A549 (cell line): ENCODE results near the gene RETREG1. TPM values are rescaled to one million over a fixed set of nuclear protein-coding genes. Genes with fewer than 3 reads are reported as not detected.

Experiments
- ATAC-seq, 2 experiments: fragments of 200-7000 bp in 1 of 2; fragments of >200 bp in 1 of 2; cut with Nextera tagmentation in 1 of 2; cut with Tn5 transposase in 1 of 2; 3 replicates each; pipeline versions ENCODE4 v1.8.0 to v1.9.1; 2018 to 2020; ENCODE audit warnings: mild to moderate bottlenecking in 1 of 2, moderate library complexity in 1 of 2
- CTCF ChIA-PET: fragments of 300-600 bp; sonication (Branson Sonifier 250); formaldehyde crosslinking; extraction: SDS; loops from one replicate; lab custom pipeline; 2021; ENCODE audit warnings: antibody characterized with exemption, inconsistent platforms; lab: Yijun Ruan, JAX
- POLR2A ChIA-PET: fragments of 350-600 bp; formaldehyde crosslinking; extraction: SDS; loops from one replicate; lab custom pipeline; 2021; ENCODE audit warnings: antibody characterized with exemption, inconsistent platforms; lab: Yijun Ruan, JAX
- DNase-seq, 2 experiments: peaks; one replicate each; pipeline versions ENCODE4 v3.0.0 to v3.0.0-alpha.2; 2011 to 2016; ENCODE audit warnings: low read depth in 1 of 2, low spot score in 1 of 2
- FAIRE-seq: peaks from 2 replicates; lab custom pipeline; 2011; peaks lifted over from hg19 to GRCh38; lab: Jason Lieb, UNC
- H3K27ac ChIP-seq, 2 experiments: fragments of >200 bp; sonication (Bioruptor Twin); formaldehyde crosslinking; 3 replicates each; pipeline ENCODE4 v1.5.1; 2016 to 2017
- H3K4me1 ChIP-seq: fragments of >200 bp; sonication (Bioruptor Twin); formaldehyde crosslinking; 3 replicates; pipeline ENCODE4 v1.6.1; 2016
- H3K4me2 ChIP-seq: fragments of >200 bp; sonication (Bioruptor Twin); formaldehyde crosslinking; 3 replicates; pipeline ENCODE4 v1.6.1; 2016
- H3K4me3 ChIP-seq: fragments of >200 bp; sonication (Bioruptor Twin); formaldehyde crosslinking; 3 replicates; pipeline ENCODE4 v1.5.1; 2016
- H3K9me3 ChIP-seq: fragments of >200 bp; sonication (Bioruptor Twin); formaldehyde crosslinking; 3 replicates; pipeline ENCODE4 v1.6.1; 2016
- BCL3 ChIP-seq: fragments of >200 bp; sonication (Bioruptor Twin); formaldehyde crosslinking; IDR thresholded peaks from 3 replicates; pipeline ENCODE4 v1.6.1; 2016
- EHF ChIP-seq: fragments of 250-450 bp; sonication (Bioruptor Pico); IDR thresholded peaks from 2 replicates; pipeline ENCODE4 v1.5.0; 2020; ENCODE audit warnings: mild to moderate bottlenecking
- EHMT2 ChIP-seq: fragments of 200-600 bp; sonication (generic); IDR thresholded peaks from 2 replicates; pipeline ENCODE4 v1.6.1; 2016; ENCODE audit warnings: antibody characterized with exemption, low read depth, mild to moderate bottlenecking, moderate library complexity
- ESRRA ChIP-seq: fragments of 150-350 bp; IDR thresholded peaks from 2 replicates; pipeline ENCODE4 v1.6.1; 2014; ENCODE audit warnings: mild to moderate bottlenecking, low read length, borderline replicate concordance
- JUNB ChIP-seq: fragments of >200 bp; sonication (Bioruptor Twin); formaldehyde crosslinking; IDR thresholded peaks from 2 replicates; pipeline ENCODE4 v1.6.1; 2016
- MAZ ChIP-seq: fragments of 150-350 bp; IDR thresholded peaks from 2 replicates; pipeline ENCODE4 v1.6.1; 2014; ENCODE audit warnings: antibody characterized with exemption, low read depth, low read length, borderline replicate concordance
- MYC ChIP-seq: IDR thresholded peaks from 2 replicates; pipeline ENCODE4 v1.6.1; 2012; ENCODE audit warnings: mild to moderate bottlenecking, inconsistent platforms, low read length, improper control_type of control experiment, borderline replicate concordance
- RCOR1 ChIP-seq: fragments of 150-350 bp; IDR thresholded peaks from 2 replicates; pipeline ENCODE4 v1.6.1; 2014; ENCODE audit warnings: antibody characterized with exemption, low read length, low read depth
- REST ChIP-seq: fragments of 200-600 bp; sonication (generic); IDR thresholded peaks from 2 replicates; pipeline ENCODE4 v1.6.1; 2016; ENCODE audit warnings: antibody characterized with exemption, mild to moderate bottlenecking, moderate library complexity
- SMC3 ChIP-seq: fragments of >200 bp; sonication (Bioruptor Twin); formaldehyde crosslinking; IDR thresholded peaks from 3 replicates; pipeline ENCODE4 v1.6.1; 2018; ENCODE audit warnings: inconsistent platforms
- SREBF2 ChIP-seq: fragments of 450-650 bp; IDR thresholded peaks from 2 replicates; pipeline ENCODE4 v1.6.1; 2014; ENCODE audit warnings: mild to moderate bottlenecking, moderate library complexity
- TP53 ChIP-seq: fragments of 250-450 bp; sonication (Bioruptor Pico); IDR thresholded peaks from 2 replicates; pipeline ENCODE4 v1.5.0; 2021; ENCODE audit warnings: mild to moderate bottlenecking, moderate library complexity
- ZFP36 ChIP-seq: fragments of 450-650 bp; IDR thresholded peaks from 2 replicates; pipeline ENCODE4 v1.6.1; 2014; ENCODE audit warnings: borderline replicate concordance; ENCODE audit not compliant: partially characterized antibody
- WGBS: methylation state at CpG from one replicate; pipeline ENCODE4 v1.1.6; 2017; ENCODE audit errors: missing lambda C conversion rate; 5-methylcytosine and 5-hydroxymethylcytosine counted together
- polyA plus RNA-seq, 4 experiments: library from polyadenylated mRNA; depleted of rRNA in 3 of 4; stranded (reverse); fragments of >200 nt; fragmentation: RNase III in 1 of 4; extraction: RNeasy Plus Mini Kit Qiagen cat#74134 plus additional on column Dnase treatment in 1 of 4; gene quantifications; 2 replicates in 3 of 4; 3 replicates in 1 of 4; pipeline ENCODE4 v1.2.3, GENCODE V29; 2011 to 2017
- TF ChIP-seq, protein P1 (sequence below): fragments of 250-450 bp; sonication (Bioruptor Pico); IDR thresholded peaks from 2 replicates; pipeline ENCODE4 v1.5.0; 2021; ENCODE audit warnings: mild to moderate bottlenecking, moderate library complexity, borderline replicate concordance

RETREG1 gene
- polyA plus RNA-seq, 2 of the 4 experiments (the other 2 are of a cell fraction), result 2.1 to 3.4 TPM

GRCh38 chr5:16502866-16503265 lies 113.9 kb downstream of the RETREG1 start (continued):
- TF ChIP-seq REST, result no peak

DNA sequence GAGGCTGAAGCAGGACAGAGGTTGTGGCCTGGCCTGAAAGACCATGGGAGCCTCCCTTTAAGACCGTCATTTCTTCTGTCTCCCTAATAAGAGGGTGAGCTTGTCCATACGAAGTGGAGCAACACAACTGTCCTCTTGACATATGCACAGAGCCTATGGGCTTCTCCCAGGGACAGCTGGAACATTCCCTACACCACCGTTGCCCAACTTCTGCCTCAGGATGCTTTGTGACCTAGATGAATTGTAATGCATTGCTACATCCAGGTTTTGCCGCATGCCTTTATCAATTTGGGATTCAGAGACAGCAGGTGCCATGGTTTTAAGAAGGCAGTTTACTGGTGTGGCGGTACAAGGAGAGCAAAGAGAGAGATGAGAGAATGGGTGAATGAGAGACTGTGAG lies 116.8 kb downstream of the RETREG1 start:
- ChIA-PET POLR2A (no interaction called here), CTCF (interaction anchor here (1.6 to 4.4 kb wide), 3 partner anchors 10 to 690 kb away, joined by 4 to 21 read pairs (median 18); no protein-coding TSS in a partner anchor)
- no peak overlapping the region for H3K27ac ChIP-seq
- 0 out of 3 replicates have a peak, but pooled peaks cover 5% of the 10 kb centered on the region for H3K9me3 ChIP-seq
- TF ChIP-seq EHF (CRISPR knock-in tag) (no peak), MYC (no peak), EHMT2 (no peak), ZFP36 (no peak), RCOR1 (no peak), SREBF2 (no peak), TP53 (no peak), BCL3 (no peak)
- TF ChIP-seq, protein P1, sequence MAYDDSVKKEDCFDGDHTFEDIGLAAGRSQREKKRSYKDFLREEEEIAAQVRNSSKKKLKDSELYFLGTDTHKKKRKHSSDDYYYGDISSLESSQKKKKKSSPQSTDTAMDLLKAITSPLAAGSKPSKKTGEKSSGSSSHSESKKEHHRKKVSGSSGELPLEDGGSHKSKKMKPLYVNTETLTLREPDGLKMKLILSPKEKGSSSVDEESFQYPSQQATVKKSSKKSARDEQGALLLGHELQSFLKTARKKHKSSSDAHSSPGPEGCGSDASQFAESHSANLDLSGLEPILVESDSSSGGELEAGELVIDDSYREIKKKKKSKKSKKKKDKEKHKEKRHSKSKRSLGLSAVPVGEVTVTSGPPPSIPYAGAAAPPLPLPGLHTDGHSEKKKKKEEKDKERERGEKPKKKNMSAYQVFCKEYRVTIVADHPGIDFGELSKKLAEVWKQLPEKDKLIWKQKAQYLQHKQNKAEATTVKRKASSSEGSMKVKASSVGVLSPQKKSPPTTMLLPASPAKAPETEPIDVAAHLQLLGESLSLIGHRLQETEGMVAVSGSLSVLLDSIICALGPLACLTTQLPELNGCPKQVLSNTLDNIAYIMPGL, result no peak
- no peak for DNase-seq
- no peak overlapping the region for H3K4me3 ChIP-seq
- no peak for ATAC-seq
- WGBS, result 62% methylated on average over 5 of the region's 5 CpGs
- no peak overlapping the region for H3K4me2 ChIP-seq
- no peaks in the 10 kb centered on the region for H3K4me1 ChIP-seq
- FAIRE-seq, result no peak

- no peak for FAIRE-seq
- POLR2A ChIA-PET, result no interaction called here
- ATAC-seq, result no peak
- Histone ChIP-seq H3K4me3 (no peak overlapping the region), H3K4me1 (0 out of 3 replicates have a peak, but pooled peaks cover 5% of the 10 kb centered on the region), H3K9me3 (0 out of 3 replicates have a peak, but pooled peaks cover 7% of the 10 kb centered on the region), H3K4me2 (no peak overlapping the region), H3K27ac (no peak overlapping the region)
- CTCF ChIA-PET, result interaction anchor here (1.3 to 4.4 kb wide), 4 partner anchors 10 to 55 kb away, joined by 3 to 21 read pairs (median 6); no protein-coding TSS in a partner anchor
- no peak for DNase-seq
- WGBS, result 30% methylated on average over 2 of the region's 2 CpGs
- TF ChIP-seq SMC3 (no peak), REST (no peak), JUNB (no peak), MAZ (no peak), ESRRA (no peak)
- TF ChIP-seq, protein P1, result no peak
These were observed 119.3 kb downstream of the RETREG1 start for GRCh38 chr5:16497546-16497945.
